GM13976 (cell line): ENCODE measurements around the gene C2CD4D.

Source experiments
- DNase-seq: peaks from one replicate; pipeline ENCODE4 v3.0.0; 2012; ENCODE audit warnings: low spot score
- CTCF ChIP-seq: IDR thresholded peaks from 2 replicates; pipeline ENCODE4 v1.5.1; 2012; ENCODE audit warnings: borderline replicate concordance, mild to moderate bottlenecking; ENCODE audit not compliant: insufficient read depth; ENCODE audit errors: extremely low read depth, missing control alignments, control extremely low read depth
- in situ Hi-C: fragments of 300-500 bp; cut with MboI; formaldehyde crosslinking; loops from one replicate; pipeline ENCODE4 v1.12.0; 2022; ENCODE audit warnings: low sequenced_read_pairs, mixed read lengths, inconsistent platforms; ENCODE audit not compliant: unreplicated experiment

The C2CD4D gene

GRCh38 chr1:151833172-151833900, 6.3 kb downstream of the C2CD4D start:
- DNase-seq, result no peak
- in situ Hi-C loops, result no loop called here

GRCh38 chr1:151832318-151832980, 7.2 kb downstream of the C2CD4D start:
- no peak for TF ChIP-seq CTCF
- DNase-seq, result no peak
- in situ Hi-C loops, result no loop called here

More at GRCh38 chr1:151833172-151833900, 6.3 kb downstream of the C2CD4D start:
- TF ChIP-seq CTCF, result no peak

GRCh38 chr1:151831605-151832004, 8.0 kb downstream of the C2CD4D start, which contains the start of gene RORC:
RORC (minus strand) TSS chr1:151831802; CDS start chr1:151831764, 38 bp downstream.
- DNase-seq, result no peak
- in situ Hi-C loops, result no loop called here
- TF ChIP-seq CTCF, result no peak

- in situ Hi-C loops, result no loop called here
Measured at GRCh38 chr1:151831256-151831591, 8.4 kb downstream of the C2CD4D start.

GRCh38 chr1:151830055-151830454, 9.6 kb downstream of the C2CD4D start:
- no peak for TF ChIP-seq CTCF
- in situ Hi-C loops, result no loop called here
- DNase-seq, result no peak

More at GRCh38 chr1:151831256-151831591, 8.4 kb downstream of the C2CD4D start:
- TF ChIP-seq CTCF, result no peak
- no peak for DNase-seq

- in situ Hi-C loops, result no loop called here
- no peak for DNase-seq
- TF ChIP-seq CTCF, result no peak
Measured at GRCh38 chr1:151829352-151830046, 10.1 kb downstream of the C2CD4D start.
